GM20431 (cell line): ENCODE measurements around the gene SEC61A1.

Source experiments
- in situ Hi-C: fragments of 300-500 bp; cut with MseI, MboI; formaldehyde crosslinking; loops from one replicate; pipeline ENCODE4 v1.15.0; 2020; ENCODE audit warnings: low sequenced_read_pairs; ENCODE audit not compliant: unreplicated experiment

Gene SEC61A1

GRCh38 chr3:128051837-128052594 lies at the start of gene SEC61A1:
Gene SEC61A1, plus strand, starts transcription at chr3:128052437. Its CDS starts 116 bp downstream, at chr3:128052553.
- in situ Hi-C loops, result no loop called here

GRCh38 chr3:128004661-128005060 lies 47.6 kb upstream of the SEC61A1 start:
- in situ Hi-C loops, result no loop called here

- in situ Hi-C loops, result no loop called here
Measured at GRCh38 chr3:128006061-128007032, 45.9 kb upstream of the SEC61A1 start.

- in situ Hi-C loops, result no loop called here
Measured at GRCh38 chr3:128007033-128007424, 45.2 kb upstream of the SEC61A1 start.

GRCh38 chr3:128009952-128010846 lies 42.0 kb upstream of the SEC61A1 start:
- in situ Hi-C loops, result no loop called here

- in situ Hi-C loops, result no loop called here
Measured at GRCh38 chr3:128011140-128011539, 41.1 kb upstream of the SEC61A1 start.

- in situ Hi-C loops, result no loop called here
Measured at GRCh38 chr3:128012050-128012449, 40.2 kb upstream of the SEC61A1 start.

GRCh38 chr3:128014548-128014947 lies 37.7 kb upstream of the SEC61A1 start:
- in situ Hi-C loops, result no loop called here

- in situ Hi-C loops, result no loop called here
Measured at GRCh38 chr3:128016502-128016901, 35.7 kb upstream of the SEC61A1 start.

GRCh38 chr3:128021768-128022372 lies 30.4 kb upstream of the SEC61A1 start:
- in situ Hi-C loops, result no loop called here

- in situ Hi-C loops, result no loop called here
Measured at GRCh38 chr3:128033102-128033501, 19.1 kb upstream of the SEC61A1 start.

GRCh38 chr3:128036119-128036518 lies 16.1 kb upstream of the SEC61A1 start:
- in situ Hi-C loops, result no loop called here

- in situ Hi-C loops, result no loop called here
Measured at GRCh38 chr3:128040041-128040440, 12.2 kb upstream of the SEC61A1 start.

- in situ Hi-C loops, result no loop called here
Measured at GRCh38 chr3:128040660-128041059, 11.6 kb upstream of the SEC61A1 start.

- in situ Hi-C loops, result no loop called here
Measured at GRCh38 chr3:128041344-128041743, 10.9 kb upstream of the SEC61A1 start.

GRCh38 chr3:128050597-128050996 lies 1.6 kb upstream of the SEC61A1 start:
- in situ Hi-C loops, result no loop called here

- in situ Hi-C loops, result no loop called here
Measured at GRCh38 chr3:128051459-128051836, 789 bp upstream of the SEC61A1 start.

- in situ Hi-C loops, result no loop called here
Measured at GRCh38 chr3:128052595-128053351, 536 bp downstream of the SEC61A1 start.

- in situ Hi-C loops, result no loop called here
Measured at GRCh38 chr3:128053614-128054013, 1.4 kb downstream of the SEC61A1 start.
